Right lobe of liver (tissue), 4 donors: ENCODE results near the gene MASTL.

ENCODE experiments used
- POLR2A ChIP-seq: fragments of 450-650 bp; IDR thresholded peaks from one replicate; pipeline ENCODE4 v1.6.1; 2017; ENCODE audit warnings: antibody characterized with exemption, mild to moderate bottlenecking
- TF ChIP-seq, protein P1 (sequence below), 4 donors: fragments of 200-600 bp in 3 of 4; fragments of 450-650 bp in 1 of 4; IDR thresholded peaks; one replicate each; pipeline versions ENCODE4 v1.5.1 to v1.8.0; 2016 to 2022; ENCODE audit warnings: antibody characterized with exemption in 4 of 4, mild to moderate bottlenecking in 2 of 4
- donor health status: DM: no; HTN: no; CAD: no.
- donor health status: DM: no; HTN: no; CAD: no.
- donor health status: DM: no; HTN: yes; CAD: no.

DNA sequence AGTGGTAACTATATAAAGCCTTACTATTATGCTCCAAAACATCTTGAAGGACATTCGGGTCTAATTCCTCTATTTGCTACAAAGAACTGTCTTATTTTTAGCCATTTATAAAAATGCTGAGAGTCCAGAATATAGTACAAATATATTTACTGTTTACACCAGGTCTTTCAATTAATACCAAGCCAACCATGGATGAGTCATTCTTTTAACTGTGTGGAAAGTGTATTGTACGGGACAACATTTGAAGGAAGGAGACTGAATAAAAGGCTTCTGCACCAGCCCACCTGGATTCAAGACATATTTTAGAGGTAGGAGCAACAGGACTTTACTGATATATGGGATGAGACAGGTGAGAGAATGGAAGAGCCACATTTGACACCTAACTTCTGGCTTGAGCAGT is 35.4 kb downstream of the MASTL start:
- TF ChIP-seq, protein P1, sequence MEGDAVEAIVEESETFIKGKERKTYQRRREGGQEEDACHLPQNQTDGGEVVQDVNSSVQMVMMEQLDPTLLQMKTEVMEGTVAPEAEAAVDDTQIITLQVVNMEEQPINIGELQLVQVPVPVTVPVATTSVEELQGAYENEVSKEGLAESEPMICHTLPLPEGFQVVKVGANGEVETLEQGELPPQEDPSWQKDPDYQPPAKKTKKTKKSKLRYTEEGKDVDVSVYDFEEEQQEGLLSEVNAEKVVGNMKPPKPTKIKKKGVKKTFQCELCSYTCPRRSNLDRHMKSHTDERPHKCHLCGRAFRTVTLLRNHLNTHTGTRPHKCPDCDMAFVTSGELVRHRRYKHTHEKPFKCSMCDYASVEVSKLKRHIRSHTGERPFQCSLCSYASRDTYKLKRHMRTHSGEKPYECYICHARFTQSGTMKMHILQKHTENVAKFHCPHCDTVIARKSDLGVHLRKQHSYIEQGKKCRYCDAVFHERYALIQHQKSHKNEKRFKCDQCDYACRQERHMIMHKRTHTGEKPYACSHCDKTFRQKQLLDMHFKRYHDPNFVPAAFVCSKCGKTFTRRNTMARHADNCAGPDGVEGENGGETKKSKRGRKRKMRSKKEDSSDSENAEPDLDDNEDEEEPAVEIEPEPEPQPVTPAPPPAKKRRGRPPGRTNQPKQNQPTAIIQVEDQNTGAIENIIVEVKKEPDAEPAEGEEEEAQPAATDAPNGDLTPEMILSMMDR (IDR thresholded peaks at IDR 0.05), result no peak
- TF ChIP-seq POLR2A, result no peak
